Astrocyte of the cerebellum (primary cell): ENCODE measurements around the gene TBC1D23.
"Not testable (repeated sequence)": the region's sequence is repeated elsewhere in the genome, so short reads cannot be mapped to it uniquely, and the experiment has no call there.

ENCODE experiments used
- DNase-seq: peaks from one replicate; pipeline ENCODE4 v3.0.0-alpha.2; 2011; ENCODE audit warnings: low read depth
- H3K4me3 ChIP-seq: 2 replicates; pipeline ENCODE4 v1.5.1; 2011; ENCODE audit warnings: mild to moderate bottlenecking, low read depth, low read length, moderate library complexity
- in situ Hi-C: cut with HindIII; loops from 2 replicates; pipeline ENCODE4 v1.10.0; 2017; ENCODE audit warnings: low sequenced_read_pairs
- TF ChIP-seq, protein P1 (sequence below): IDR thresholded peaks from 2 replicates; pipeline ENCODE4 v1.5.1; 2012; ENCODE audit warnings: low read length, low read depth, moderate library complexity, mild to moderate bottlenecking; ENCODE audit errors: missing control alignments

TBC1D23 gene

DNA sequence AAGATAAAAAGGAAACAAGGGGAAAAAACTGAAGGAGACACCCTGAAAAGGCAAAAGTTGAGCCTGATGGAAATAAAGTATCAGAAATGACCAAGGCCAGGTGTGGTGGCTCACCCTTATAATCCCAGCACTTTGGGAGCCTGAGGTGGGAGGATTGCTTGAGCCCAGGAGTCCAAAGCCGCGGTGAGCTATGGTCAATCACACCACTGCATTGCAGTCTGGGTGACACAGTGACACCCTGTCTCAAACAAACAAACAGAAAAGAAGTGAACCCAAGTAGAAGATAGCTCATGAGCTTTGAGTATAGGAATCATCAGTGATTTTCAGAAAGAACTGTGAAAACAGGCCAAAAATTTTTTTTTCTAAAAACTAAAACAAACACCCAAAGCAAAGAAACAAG, 26.4 kb upstream of the TBC1D23 start:
- H3K4me3 ChIP-seq, result no peak overlapping the region
- in situ Hi-C loops, result no loop called here
- DNase-seq, result no peak
- TF ChIP-seq, protein P1, sequence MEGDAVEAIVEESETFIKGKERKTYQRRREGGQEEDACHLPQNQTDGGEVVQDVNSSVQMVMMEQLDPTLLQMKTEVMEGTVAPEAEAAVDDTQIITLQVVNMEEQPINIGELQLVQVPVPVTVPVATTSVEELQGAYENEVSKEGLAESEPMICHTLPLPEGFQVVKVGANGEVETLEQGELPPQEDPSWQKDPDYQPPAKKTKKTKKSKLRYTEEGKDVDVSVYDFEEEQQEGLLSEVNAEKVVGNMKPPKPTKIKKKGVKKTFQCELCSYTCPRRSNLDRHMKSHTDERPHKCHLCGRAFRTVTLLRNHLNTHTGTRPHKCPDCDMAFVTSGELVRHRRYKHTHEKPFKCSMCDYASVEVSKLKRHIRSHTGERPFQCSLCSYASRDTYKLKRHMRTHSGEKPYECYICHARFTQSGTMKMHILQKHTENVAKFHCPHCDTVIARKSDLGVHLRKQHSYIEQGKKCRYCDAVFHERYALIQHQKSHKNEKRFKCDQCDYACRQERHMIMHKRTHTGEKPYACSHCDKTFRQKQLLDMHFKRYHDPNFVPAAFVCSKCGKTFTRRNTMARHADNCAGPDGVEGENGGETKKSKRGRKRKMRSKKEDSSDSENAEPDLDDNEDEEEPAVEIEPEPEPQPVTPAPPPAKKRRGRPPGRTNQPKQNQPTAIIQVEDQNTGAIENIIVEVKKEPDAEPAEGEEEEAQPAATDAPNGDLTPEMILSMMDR, result no peak

GRCh38 chr3:100238599-100238998, 22.2 kb upstream of the TBC1D23 start:
- DNase-seq, result no peak
- H3K4me3 ChIP-seq, result no peak overlapping the region
- in situ Hi-C loops, result no loop called here
- TF ChIP-seq, protein P1, result no peak

DNA sequence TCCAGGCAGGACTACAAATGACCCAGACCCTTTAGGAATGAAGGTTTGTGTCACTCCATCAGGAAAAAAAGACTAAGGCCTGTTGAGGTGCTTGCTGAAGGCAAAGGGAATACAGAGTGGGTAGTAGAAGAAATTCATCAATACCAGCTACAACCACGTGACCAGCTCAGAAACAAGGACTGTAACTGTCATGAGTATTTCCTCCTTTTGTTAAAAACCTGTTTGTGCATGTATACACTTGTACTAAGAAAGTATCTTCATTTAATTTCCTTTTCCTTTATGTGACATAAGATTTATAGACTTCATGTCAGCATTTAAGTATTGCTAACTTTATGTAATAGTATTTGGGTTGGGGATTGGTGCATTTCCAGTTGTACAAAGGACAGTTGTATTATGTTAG, 18.3 kb upstream of the TBC1D23 start:
- in situ Hi-C loops, DNase-seq, H3K4me3 ChIP-seq: not testable (repeated sequence)

DNA sequence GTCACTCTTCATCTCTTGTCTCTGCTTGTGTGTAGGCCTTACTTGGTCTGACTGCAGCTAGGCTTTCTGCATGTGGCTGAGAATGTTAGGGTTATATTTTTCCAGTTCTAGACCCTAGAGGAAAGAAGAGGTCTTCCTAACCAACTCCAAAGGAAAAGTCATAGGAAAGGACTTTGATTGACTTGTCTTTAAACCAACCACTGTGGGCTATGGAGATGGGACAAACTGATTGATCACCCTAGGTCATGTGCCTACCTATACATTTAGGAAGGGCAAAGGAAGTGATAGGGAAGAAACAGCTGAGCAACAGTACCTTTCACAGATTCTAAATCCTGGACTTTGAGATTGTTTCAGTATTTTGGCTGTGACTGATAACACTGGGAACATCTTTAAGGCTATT, 16.5 kb upstream of the TBC1D23 start:
- no peak overlapping the region for H3K4me3 ChIP-seq
- TF ChIP-seq, protein P1, result no peak
- DNase-seq, result no peak
- in situ Hi-C loops, result no loop called here

GRCh38 chr3:100245136-100245535, 15.7 kb upstream of the TBC1D23 start:
- no peak for DNase-seq
- TF ChIP-seq, protein P1, result no peak
- in situ Hi-C loops, result no loop called here
- H3K4me3 ChIP-seq, result no peak overlapping the region

DNA sequence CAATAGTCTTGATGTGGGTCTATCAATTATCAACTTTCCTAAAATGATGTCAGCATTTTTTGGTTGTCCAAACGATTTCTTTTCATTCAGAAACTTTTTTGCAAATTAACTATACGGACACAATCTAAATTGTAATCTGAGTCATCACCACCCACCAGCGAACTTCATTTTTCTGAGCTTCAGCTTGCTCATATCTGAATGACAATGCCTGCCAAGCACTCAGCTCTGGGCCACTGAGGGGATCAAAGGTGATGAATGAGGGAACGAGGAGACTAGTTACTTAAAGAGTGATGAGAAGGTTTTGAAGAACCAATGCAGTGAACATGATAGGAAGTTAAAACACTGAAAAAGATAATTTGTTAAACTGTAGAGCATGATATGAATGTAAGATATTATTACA, 14.9 kb upstream of the TBC1D23 start:
- DNase-seq, result no peak

DNA sequence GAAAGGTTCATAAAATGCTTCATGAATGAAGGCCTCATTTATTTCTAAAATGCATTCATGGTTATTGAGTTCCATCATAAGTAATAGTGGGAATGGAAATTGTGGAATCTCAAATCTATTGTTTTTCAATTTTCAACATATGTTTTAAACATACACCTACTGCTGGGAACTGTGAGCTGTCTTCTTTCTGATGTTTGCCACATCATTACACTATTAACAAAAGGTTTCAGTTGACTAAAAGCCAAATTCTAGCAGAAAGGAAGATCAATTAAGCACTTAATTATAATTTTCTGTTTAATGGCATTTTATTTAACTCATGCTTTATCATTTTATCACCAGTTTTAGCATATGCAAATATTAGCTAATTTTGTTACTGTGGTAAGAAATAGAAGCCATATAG, 13.8 kb upstream of the TBC1D23 start:
- no peak for DNase-seq
- H3K4me3 ChIP-seq, result no peak overlapping the region
- TF ChIP-seq, protein P1, result no peak
- in situ Hi-C loops, result no loop called here

More for the DNA sequence above, 14.9 kb upstream of the TBC1D23 start:
- TF ChIP-seq, protein P1, result no peak
- in situ Hi-C loops, result no loop called here
- no peak overlapping the region for H3K4me3 ChIP-seq
